HG03571 (cell line): ENCODE measurements around the gene MAGI2.

Experiments used
- ATAC-seq: cut with Tn5 transposase; IDR thresholded peaks from one replicate; pipeline ENCODE4 v1.9.1; 2021; ENCODE audit not compliant: unreplicated experiment

The MAGI2 gene

GRCh38 chr7:78684201-78684600 lies 769.3 kb downstream of the MAGI2 start:
- no peak for ATAC-seq

GRCh38 chr7:78683566-78683965 lies 769.9 kb downstream of the MAGI2 start:
- ATAC-seq = no peak

GRCh38 chr7:78679112-78679876 lies 774.2 kb downstream of the MAGI2 start:
- no peak for ATAC-seq

DNA sequence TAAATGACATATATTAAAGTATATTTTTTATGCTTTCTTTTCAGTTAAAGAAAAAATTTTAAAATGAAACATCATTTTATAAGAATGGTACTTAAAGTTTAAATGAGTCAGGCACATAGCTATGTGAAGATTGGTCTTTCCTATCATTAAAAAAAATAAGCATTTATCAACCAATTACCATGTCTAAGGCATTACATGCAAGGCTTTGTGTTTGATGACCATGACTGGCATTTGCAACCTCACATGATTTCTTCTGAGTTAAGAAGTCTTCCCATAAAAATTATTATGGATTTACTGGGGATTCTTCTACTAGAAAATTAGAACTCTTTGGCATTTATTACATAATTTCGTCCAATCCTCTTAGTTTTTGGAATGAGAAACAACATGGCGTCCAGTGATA lies 776.1 kb downstream of the MAGI2 start:
- ATAC-seq = no peak

DNA sequence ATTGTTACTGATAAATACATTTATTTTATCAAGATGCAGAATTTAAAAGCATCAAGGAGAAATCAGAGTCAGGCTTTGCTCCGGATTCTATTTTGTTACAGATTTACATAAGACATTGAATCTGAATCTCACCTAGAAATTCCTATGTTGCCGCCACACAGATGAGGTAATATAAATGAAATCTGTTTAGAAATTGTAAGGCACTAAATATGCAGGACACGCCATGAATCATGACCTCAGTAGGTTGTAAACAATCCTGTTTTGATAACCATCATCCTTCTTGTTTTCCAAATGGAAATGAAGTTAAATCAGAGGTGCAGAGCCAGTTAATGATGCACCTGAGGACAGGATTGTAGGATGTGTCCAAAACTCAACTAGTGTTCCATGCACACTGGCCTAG lies 778.0 kb downstream of the MAGI2 start:
- ATAC-seq = no peak

GRCh38 chr7:78673272-78673671 lies 780.2 kb downstream of the MAGI2 start:
- ATAC-seq = no peak

DNA sequence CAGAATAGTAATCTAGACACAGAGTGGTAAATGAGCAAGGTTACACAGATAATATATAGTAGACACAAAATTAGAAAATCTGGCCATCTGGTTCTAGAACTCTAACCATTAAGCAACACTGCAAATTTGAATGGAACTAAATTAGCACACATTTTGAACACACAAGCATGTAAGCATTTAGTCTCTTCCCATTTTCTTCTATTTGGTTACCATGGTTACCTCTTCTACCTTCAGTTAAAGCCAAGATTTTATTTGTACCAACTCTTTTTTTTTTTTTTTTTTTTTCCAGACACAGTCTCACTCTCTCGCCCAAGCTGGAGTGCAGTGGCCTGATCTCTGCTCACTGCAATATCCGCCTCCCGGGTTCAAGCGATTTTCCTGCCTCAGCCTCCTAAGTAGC lies 790.5 kb downstream of the MAGI2 start:
- no peak for ATAC-seq

- no peak for ATAC-seq
Measured at GRCh38 chr7:78649976-78650375, 803.5 kb downstream of the MAGI2 start.

GRCh38 chr7:78649236-78649635 lies 804.2 kb downstream of the MAGI2 start:
- ATAC-seq = no peak

DNA sequence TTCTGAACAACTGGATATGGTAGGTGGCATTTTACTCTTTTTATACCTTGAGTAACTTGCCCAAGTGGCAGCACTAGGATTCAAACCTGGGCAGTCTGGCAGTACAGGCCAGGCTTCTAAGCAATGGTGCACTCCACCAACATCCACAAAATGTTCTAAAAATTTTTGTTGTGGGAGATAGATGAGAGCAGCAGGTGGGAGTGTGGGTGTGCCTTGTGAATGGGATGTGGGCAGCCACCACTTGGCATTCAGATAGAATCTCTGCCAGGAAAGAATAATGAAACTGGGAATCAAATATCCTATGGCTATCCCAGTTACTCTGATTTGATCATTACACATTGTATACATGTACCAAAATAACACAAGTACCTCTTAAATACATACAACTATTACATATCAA lies 810.7 kb downstream of the MAGI2 start:
- no peak for ATAC-seq

DNA sequence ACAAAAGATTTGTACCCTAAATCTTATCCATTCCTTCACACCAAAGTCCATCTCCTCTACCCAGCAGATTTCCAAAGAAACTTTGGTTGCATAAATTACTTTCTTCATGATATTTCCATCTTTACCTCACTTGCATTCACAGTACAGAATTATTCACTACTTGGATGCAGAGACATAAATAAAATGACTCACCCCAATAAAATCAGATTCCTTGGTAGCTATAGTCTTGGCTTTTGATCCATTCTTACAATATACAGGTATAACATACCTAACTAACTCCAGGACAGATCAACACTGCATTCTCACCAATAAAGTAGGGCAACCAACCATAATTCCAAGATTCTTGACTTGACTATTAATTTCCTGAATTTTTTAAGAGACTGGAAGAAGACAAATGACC lies 815.1 kb downstream of the MAGI2 start:
- no peak for ATAC-seq

DNA sequence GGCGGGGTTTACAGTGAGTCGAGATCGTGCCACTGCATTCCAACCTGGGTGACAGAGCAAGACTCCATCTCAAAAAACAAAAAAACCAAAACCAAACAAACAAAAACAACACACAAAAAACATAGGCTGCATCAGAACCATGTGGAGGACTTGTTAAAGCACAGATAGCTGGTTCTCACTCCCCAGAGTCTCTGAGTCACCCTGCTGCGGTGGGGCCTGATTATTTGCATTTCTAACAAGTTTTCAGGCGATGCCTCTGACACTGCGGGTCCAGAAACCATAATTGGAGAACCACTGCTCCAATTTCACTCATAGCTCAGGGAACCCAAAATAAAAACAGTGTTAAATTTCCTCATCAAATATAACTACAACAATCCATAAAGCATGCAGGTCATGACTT lies 816.7 kb downstream of the MAGI2 start:
- no peak for ATAC-seq

DNA sequence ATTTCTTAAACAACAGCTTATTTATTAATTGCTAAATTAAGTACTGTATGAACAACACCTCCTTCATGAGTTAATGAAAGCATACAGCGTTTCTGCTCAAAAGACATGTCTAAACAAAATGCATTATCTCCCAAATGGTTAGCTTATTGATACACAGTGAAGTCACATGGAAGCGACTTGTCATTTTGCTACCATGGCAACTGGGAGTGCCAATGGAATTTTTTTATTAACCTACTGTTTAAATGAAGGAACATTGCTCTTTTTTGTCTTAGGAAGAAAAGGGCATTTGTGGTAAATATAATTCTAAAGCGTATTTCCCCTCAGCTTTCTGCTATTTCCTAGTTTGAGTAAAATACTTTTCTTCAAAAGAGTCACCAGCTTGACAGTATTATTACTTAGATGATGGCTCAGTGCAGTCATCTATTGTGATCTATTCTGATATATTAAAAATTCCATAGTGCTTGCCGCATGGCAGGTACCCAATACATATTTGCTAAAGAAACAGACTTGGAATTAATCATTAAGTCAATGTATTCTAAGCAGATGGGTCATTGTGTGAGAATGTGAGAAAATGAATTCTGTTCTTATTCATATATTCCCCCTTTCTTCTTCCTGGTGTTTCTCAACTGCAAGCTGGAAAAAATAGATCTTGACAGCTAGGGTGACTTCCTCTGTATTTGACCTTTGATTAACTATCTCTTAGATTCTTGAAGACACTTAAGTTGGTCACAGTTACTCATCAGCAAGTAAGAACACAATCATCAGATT lies 818.3 kb downstream of the MAGI2 start:
- ATAC-seq = no peak

DNA sequence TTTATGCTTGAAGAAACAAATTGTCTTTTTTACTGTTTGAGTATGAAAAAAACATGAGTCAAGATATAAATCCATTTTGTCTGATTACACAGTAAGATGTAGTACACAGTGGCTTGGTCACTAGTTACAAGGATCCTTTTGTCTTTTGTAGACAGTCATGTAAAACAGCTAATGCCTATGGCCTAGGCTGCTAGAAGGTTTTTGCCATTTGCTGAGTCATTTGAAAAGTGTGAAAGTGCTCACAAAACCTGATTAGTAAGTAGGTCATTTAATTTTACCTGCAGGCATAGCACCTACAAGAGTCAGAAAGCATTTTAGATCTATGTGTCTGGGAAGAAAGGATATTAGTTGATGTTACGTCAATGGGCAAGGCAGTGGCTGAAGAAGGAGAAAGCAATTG lies 819.4 kb downstream of the MAGI2 start:
- ATAC-seq = no peak

GRCh38 chr7:78620920-78621319 lies 832.5 kb downstream of the MAGI2 start:
- ATAC-seq = no peak

DNA sequence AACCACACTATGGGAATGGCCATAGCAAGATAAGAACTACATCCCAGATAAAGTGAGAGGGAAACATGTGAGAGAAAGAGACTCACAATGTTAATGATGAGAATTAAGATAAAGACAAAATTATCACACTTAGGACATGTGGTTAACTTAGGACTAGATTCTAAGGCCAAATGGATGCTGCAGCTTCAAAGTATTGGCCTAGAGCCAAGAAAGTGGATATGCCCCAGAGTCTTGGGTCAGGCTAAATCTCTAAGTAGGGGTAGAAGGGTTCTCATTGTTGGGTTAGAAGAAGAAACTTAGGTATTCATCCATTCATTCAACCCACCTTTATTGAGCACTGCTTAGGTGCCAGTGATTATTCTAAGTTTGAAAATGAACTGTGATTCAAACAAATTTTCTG lies 836.9 kb downstream of the MAGI2 start:
- ATAC-seq = no peak

DNA sequence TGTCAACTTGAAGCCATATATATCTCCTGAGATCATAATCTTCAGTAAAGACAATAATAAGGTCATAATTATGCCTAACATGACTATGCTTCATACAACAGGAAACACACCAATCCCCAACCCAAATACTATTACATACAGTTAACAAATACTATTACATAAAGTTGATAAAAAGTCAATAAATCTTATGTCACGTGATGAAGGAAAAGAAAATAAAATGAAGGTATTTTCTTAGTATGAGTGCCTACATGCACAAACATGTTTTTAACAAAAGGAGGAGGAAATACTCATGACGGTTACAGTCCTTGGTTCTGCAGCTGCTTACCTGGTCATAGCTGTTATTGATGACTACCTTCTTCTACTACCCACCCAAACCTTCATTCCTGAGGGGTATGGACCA lies 844.2 kb downstream of the MAGI2 start:
- no peak for ATAC-seq

- no peak for ATAC-seq
Measured at GRCh38 chr7:78607099-78607498, 846.4 kb downstream of the MAGI2 start.

GRCh38 chr7:78605119-78605518 lies 848.3 kb downstream of the MAGI2 start:
- ATAC-seq = no peak

GRCh38 chr7:78601728-78602127 lies 851.7 kb downstream of the MAGI2 start:
- no peak for ATAC-seq

- ATAC-seq = no peak
Measured at GRCh38 chr7:78594156-78594555, 859.3 kb downstream of the MAGI2 start.

DNA sequence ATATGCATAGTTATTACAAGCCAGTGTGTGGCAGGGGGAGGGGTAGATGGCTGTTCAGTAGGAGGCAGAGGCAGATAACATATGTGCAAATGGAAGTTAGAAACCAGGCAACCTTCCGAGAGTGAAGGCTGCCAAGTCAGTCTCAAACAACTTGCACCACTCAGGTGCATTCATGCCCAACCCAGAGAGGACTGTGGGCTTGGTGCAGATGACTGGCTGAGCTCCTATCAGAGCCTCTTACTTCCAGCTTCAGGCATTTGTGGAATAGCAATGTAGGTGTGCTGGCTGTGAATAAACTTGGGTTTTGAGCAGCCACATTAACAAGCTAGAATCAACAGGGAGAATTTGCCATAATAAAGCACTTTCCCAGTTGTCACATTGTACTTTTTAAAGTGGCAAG lies 865.1 kb downstream of the MAGI2 start:
- no peak for ATAC-seq
